NCI-H146 (cell line): ENCODE results near the gene TTLL11.

Experiments used
- DNase-seq: peaks from one replicate; lab custom pipeline; 2025; lab: John Stamatoyannopoulos, UW

Gene TTLL11

DNA sequence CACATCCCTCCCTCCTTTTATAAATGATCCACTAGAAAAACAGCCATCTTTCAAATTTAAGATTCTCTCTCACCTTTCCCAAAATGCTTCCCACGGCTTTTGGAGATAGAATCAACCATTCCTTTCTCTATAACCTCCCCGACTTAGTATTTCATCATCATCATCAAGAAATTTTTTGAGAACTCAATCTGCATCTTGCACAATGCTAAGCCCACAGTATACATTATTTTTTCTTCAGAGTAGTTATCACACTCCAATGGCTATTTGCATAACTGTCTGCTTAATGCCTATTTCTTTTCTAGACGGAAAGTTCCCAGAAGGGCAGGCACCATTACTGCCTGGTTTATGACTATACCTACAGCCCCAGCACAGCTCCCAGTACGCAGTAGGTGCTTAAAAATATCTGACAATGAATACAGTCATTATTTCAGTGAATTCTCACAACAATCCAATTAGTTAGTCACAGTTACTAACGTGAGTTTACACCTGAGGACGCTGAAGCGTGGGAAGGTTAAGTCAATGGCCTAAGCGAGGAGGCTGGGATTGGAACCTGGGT, 212.7 kb downstream of the TTLL11 start:
- no peak for DNase-seq

DNA sequence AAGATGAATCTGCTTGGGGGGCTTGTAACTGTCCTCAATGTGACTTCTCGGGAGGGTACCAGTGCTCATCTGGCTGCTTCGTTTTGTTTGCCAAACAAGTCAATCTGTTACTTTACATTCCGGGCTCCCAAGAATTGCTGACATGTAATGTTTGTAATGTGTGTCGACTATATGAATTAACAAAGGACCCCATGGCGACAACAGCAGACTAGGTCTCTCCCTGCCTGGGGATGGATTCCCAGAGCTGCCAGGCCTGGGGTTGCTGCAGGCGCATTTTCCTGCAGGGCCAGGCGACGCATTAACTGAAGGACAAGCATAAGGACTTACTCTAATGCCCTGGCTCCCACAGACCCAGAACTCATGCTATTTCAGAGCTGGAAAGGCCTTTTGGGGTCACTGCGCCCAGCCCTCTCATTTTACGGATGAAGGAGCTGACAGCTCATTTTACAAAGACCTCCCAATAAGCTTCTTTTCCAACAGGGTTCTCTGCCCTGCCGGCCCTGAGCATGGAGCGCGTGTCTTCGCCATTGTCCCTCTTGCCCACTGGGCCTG, 214.8 kb downstream of the TTLL11 start:
- no peak for DNase-seq

DNA sequence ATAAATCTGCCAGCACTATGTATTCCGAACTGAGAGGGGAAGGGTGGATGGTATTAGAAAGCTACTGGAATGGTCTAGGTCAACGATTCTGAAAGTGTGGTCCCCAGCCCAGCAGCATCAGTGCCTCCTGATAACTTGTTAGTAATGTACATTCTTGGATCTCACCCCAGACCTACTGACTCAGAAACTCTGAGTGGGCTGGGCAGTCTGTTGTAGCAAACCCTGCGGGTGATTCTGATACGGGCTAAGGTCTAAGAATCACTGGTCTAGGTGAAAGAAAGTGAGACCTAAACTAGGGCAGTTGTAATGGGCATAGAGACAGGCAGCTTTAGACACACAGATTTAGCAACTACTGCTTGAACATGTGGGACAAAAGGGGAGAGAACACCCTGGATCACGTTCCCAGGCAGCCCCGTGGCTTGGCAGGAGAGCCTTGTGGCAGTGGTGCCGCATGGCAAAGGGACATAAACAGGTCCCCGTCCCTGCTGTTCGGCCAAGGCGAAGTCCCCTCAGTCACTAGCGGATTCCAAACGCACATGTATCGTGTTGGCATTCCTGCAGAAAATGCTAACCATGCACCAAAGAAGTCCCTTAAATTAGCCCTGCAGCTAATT, 216.3 kb downstream of the TTLL11 start:
- no peak for DNase-seq

DNA sequence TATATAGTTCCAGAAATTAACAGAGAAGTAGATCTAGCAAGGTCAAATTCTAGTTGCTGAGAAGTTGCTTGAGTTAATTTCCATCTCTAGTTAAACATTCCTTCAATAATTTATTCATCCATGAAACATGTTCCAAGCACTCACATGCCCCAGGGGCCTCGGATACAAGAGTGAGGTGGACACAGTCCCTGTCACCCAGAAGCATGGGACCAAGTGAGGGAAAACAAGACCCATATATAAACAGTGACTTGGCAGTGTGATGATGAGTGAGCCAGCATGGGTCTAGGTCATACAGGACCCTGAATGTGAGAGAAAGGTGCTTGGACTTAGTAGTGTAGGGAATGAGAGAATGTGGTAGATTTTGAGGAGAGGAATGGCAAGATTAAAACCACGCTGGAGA, 216.9 kb downstream of the TTLL11 start:
- DNase-seq: no peak

DNA sequence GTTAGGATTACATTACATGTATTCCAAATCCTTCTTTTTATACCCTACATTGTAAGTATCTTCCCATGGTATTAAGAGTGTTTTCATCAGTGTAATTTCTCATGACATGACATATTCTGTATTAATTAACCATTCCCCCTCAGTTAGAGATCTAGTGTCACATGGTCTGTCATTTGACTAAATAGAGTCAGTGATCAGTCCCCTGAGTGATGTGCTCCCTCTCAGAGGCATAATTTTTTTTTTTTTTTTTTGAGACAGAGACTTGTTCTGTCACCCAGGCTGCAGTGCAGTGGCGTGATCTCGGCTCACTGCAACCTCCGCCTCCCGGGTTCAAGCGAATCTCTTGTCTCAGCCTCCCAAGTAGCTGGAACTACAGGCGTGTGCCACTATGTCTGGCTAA, 218.6 kb downstream of the TTLL11 start:
- DNase-seq: no peak

DNA sequence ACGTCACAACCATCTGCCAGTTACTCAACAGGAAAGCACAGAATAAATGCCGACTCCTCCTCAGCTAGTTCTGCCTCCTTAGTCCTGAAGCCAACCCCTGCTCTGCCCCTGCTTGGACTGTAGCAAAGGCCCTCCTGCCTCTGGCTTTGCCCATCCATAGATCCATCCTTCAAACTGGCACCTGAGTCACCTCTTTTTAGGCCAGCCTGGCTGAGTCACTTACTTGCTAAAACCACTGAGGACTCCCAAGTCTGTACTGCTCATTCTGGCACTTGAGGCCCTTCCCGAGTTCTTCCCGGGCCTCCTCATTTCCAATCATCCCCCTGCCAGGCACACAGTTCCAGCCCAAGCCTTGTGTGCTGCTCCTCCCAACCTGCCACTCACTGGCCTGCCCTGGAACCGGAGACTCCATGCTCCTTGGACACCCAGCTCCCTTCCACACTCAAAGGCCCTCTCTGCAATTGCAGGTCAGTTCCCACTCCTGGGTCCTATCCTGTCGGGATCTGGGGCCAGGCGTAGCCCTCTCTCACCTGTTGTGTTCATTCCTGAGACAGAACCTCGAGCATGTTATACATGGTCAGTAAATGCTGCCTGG, 221.6 kb downstream of the TTLL11 start:
- no peak for DNase-seq

DNA sequence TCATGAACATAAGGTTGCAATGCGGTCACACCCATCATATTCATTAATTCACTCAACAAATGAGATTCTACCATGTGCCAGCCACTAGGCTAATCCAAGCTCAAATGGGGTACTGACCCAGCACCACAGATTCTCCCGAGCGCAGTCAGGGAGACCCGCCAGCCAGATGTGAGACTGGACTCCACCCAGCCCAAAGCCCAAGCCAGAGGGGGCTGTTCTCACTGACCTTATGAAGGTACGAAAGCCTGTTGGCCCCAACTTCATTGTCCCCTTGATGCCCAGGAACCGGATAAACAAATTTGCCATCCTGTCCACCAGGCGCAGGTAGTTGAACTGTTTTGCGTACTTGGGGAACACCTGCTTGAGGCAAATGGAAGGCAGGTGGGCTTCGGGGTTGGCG, 222.8 kb downstream of the TTLL11 start:
- no peak for DNase-seq

DNA sequence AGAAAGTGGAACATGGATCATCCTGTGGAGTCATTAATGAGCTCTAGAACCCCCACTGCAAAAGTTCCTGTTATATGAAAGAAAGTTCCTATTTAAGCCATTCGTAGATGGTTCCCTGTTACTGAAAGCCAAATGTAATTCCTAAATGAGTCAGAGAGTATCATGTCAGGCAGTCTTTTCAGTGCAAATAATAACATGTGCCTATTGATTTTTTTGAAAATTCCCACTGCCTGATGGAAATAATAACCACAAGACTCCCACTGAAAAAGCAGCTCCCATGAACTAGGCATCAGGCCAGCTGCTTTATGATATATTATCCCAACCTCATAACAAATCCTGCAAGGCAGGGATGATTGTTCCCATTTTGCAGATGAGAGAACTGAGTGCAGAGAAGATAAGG, 224.5 kb downstream of the TTLL11 start:
- DNase-seq: no peak

DNA sequence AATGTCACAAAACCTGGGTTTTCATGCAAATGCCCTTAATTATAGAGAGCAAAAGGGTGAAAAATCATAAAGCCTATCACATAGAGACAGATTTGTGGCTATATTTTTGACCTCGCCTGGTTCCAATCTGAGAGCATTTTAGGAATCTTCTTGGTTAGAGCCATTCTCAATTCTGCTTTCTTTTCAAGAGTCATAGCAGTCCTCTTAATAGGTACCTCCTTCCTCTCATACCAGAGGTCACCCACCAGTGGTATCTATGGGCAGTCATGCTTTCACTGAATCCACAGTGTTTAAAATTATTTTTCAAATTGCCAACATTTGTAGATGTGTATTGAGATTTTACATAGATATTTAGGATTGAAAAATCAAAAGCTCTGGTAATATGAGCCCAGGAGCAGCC, 226.2 kb downstream of the TTLL11 start:
- DNase-seq: no peak

DNA sequence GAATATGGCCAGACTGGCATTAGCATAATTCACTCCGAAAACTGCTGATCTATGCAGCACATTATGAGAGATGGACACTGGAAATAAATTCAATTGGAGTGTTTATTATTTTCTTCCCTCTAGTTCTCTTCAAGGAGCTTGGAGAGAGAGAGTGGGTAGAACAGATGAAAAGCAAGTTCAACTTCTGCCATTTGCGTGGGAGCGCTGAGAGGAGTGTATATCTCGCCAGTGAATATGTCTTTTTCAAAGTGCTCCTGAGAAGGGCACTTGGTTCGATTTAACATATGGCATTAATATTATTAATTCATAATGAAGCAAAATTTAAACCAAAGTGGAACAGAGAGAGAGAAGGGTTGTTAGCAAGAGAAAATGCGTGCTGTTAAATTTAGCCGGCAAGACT, 227.2 kb downstream of the TTLL11 start:
- DNase-seq: no peak

DNA sequence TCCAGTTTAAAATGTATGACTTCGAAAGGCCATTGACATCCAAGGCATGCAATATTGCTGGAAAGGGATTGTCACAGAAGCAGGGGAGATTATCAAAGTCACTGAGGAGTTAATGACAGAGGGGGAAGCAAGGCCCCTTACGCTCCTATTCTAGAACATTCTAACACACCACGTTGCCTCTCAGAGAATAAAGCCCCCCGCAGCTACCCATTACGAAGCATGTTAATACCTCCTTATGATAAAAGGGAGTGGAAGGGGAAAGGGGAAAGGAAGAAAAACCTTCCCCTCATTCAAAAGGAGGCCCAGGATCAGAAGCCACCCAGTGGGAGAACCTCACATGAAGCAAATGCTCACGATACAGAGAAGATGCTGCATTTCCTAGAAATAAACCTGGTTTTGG, 228.0 kb downstream of the TTLL11 start:
- DNase-seq: no peak

DNA sequence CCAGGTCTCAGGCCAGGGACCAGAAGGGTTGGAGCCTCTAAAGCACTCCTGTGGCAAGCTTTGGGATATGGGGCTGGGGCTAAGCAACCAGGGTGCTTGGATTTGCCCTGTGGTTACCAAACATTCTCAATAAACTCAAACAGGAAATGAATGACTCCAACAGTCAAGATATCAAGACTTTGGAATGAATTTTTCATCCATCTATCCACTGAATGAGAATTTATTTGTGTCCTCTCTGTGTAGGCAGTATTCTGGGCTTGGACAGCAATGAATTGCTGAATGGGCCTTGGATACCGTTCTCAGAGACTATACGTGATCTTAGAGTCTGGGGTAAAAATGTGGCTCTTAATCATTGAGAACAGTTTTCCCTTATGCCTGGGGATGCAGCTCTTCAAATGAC, 229.2 kb downstream of the TTLL11 start:
- no peak for DNase-seq

DNA sequence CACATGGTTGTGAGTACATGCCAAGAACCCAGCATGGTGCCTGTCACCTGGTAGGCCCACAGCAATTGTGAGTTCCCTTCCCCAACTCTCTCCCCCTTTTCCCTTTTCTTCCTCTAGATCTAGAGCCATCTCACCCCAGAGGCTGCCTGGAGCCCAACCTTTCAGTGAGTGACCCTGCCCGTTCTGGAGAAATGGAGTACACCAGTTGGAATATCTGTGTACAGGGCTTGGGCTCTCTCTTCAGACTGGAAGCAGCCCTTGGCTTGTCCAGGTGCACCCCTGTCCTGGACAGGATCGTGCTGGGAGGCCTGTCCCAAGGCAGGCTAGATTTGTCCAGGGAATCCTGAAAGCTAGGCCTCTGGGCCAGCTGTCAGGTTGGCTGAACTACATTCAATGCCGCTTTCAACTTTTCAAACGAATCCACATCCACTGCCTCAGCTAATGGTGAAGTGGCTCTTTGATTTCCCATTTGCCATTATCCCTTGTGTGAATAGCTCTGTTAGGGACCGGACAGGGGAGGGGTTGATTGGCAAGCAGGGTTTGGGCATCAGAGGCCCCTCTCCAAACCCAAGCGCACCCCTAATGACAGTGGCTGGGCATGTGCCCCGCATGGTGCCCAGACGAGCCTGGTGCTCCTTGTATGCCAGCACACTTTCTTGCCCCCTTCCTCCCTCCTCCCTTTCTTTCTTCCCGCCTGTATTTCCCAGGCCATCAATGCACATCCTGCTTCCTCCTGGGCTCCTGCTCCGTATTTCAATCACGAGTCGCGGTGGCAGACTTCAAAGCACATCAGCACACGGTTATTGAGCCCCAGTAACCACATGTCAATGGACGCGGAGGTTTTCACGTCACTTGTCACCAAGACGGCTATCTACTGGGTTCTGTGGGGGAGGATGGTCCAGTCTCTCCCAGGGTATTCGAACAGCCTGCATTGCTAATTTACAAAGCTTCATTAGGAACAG, 230.5 kb downstream of the TTLL11 start:
- DNase-seq: peak; percentile 10

DNA sequence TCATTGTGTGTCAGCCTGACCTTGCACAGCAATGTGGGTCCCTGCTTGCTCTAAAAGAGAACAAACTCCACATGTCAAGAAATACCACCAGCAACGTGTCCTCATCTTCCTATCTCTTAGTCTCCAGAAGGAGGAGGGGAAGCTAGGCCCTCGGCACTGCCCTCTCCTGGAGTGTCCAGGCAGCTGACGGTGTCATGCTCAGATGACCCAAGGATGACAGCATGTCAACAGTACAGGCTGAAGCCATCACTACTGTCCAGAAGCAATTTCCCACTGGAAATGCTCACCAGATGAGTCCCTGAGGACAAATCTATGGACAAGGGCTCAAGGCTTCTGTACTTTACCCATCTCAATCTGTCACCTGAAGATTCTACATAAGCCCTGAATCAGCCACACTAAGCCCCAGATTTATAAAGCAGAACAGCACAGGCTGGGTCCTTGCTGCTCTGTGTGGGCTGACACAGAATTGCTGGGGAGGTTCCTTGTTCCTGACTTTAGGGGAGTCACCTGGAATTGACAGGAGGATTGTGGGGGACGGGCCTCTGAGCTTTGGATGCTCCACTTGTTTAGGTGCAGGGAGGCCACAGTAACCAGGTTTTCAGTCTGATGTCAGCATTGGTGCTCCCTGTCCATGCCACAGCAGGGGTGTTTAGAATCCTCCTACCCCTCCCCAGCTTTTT, 231.5 kb downstream of the TTLL11 start:
- DNase-seq: peak; percentile 10

DNA sequence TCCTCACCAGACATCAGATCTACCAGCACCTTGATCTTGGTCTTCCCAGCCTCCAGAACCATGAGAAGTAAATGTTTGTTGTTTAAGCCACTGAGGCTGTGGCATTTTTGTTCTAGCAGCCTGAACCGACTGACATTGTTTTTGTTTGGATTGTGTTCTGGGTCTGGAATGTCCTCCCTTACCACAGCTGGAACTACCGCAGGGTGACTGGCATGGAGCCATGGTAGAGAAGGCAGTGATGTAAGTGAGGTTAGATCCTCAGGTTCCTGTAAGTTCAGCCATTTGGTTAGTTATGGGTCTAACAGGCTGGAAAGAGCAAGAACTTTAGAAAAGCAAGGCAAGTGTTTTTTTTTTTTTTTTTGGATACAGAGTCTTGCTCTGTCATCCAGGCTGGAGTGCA, 232.4 kb downstream of the TTLL11 start:
- no peak for DNase-seq

DNA sequence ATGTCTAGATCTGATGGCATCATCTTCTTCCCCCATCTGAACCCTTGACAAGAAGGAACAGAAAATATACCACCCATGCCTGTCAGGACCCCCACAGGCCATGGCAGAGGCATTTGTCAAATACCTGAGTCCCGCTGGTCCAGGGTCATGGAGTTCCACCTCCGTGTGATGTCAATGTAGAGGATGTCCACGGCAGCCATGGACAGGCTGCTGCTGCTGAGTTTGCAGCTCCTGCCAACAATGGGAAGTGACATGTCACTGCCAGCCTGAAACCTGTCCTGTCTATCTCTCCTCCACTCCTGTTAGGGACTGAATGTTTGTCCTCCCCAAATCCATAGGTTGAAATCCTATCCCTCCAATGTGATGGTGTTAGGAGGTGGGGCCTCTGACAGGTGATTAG, 232.9 kb downstream of the TTLL11 start:
- no peak for DNase-seq

DNA sequence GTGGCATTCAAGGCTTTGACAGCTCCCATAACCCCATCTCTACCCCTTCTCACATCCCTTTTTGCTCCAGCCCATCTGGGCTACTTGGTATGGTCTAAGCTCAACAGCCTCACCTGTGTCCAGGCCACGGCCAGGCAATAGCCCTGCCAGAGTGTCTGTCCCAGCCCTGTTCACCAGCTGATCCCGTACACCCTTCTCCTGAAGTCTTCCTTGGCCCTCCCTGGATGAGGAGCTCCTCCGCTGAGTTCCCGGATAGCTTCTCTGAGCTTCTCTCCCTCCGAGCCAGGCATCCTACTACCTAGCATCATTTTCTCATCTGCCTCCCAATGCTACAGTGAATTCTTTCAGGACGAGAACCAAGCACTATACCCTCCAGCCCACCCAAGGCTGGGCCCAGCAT, 233.5 kb downstream of the TTLL11 start:
- no peak for DNase-seq

DNA sequence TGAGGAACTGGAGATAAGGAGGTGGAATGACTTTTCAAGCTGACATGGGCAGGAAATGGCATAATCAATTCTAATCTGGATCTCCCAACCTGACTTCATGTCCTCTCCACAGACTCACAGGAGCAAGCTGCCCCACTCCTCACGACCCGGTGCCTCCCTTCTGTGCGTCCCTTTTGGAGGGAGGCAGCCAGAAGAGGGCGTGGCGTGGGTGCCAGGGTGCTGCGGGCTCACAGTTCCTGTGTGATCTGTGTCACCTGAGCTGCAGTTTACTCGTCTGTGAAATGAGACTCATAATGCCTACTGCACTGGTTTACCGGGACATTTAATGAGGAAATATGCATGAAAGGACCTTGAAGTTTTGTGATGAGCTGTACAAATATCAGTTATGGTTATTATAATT, 234.3 kb downstream of the TTLL11 start:
- DNase-seq: no peak

DNA sequence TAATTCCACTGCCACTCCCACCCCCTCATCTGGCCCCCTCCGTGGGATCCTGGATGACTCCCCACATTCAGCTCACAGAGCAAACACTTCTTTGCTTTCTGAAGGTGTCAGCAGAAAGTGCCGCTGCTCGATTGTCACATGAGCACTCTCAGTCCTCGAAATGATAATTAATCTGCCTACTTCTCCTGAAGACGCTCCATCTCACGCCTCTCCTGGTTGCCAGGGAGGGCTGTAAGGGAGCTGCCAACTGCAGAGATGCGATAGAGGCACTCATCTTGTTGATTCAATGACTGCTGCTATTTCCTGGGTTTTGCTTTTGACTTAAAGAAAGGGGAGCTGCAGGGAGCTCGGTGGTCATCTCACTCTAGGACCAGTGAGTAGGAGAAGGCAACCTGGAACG, 235.2 kb downstream of the TTLL11 start:
- DNase-seq: no peak

DNA sequence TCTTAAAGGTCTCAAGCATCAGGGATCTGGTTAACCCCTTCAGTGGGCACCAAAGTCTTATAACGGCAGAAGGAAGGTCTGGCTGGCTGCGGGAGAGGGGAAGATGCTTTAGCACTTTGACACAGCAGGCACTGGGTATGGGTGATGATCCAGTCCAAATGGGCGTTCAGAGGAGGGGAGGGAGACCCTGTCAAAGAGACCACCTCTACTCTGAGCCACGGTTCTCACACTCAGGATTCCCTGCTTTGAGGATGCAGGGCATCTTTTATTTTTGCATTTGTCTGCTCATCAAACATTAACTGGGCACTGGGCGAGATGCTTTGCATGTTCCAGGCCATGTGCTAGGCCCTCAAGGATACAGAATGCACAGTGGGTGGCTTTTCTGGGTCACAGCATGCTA, 237.6 kb downstream of the TTLL11 start:
- no peak for DNase-seq

DNA sequence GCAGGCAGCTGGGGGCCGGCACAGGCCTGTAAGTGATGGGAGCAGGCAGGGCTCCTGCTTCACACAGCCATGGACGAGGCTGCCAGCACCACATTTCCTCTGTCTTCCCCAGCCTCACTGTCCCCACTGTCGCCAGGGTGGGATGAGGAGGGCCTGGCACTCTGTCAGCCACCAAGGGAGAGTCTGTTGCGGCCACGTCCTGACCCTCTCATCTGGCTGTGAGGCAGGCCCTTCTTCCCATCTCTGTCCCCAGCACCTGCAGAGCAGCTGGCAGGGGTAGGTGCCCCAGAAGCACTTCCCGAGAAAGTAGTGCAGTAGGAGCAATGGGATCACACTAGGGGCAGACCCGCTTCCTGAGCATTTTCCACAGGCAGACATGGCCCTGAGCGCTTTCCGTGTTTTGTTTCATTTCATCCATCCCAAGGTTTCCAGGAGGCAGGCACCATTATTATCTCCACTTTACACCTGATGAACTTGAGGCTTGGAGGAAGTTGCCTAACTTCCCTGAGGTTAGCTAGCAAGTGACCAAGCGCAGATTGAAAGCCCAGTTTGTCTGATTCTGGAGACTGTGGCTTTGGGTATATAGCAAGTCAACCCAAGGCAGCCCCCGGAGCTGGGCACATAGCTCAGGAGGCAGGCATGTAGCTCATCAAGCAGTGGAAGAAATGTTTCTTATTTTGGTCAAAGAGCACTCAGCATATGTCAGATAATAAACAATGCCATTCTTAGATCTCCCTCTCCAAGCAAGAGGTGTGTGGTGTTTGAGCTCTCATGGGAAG, 239.3 kb downstream of the TTLL11 start:
- DNase-seq: no peak
